Left lung (tissue), 10 donors: ENCODE measurements around the gene CYP27C1. TPM values are rescaled to one million over a fixed set of nuclear protein-coding genes. Genes with fewer than 3 reads are reported as not detected.
"Not testable (repeated sequence)": the region's sequence is repeated elsewhere in the genome, so short reads cannot be mapped to it uniquely, and the experiment has no call there.

Source experiments
- ATAC-seq: fragments of 200-7000 bp; cut with Tn5 transposase; one replicate; pipeline ENCODE4 v1.9.1; 2020; ENCODE audit warnings: moderate library complexity
- DNase-seq, 4 donors: peaks; one replicate each; pipeline ENCODE4 v3.0.0-alpha.2; 2013 to 2020
- H3K27ac ChIP-seq, 2 donors: fragments of 200-600 bp; sonication (generic) in 1 of 2; one replicate each; pipeline versions ENCODE4 v1.5.0 to v1.8.0; 2020 to 2021
- H3K27me3 ChIP-seq, 2 donors: fragments of 200-600 bp; sonication (generic) in 1 of 2; one replicate each; pipeline versions ENCODE4 v1.5.0 to v1.8.0; 2020 to 2021
- H3K36me3 ChIP-seq, 2 donors: fragments of 200-600 bp; sonication (generic) in 1 of 2; one replicate each; pipeline versions ENCODE4 v1.5.0 to v1.8.0; 2020 to 2021
- H3K4me1 ChIP-seq, 2 donors: fragments of 200-600 bp; one replicate each; pipeline ENCODE4 v1.8.0; 2021
- H3K4me3 ChIP-seq, 2 donors: fragments of 200-600 bp; sonication (generic) in 1 of 2; one replicate each; pipeline versions ENCODE4 v1.5.0 to v1.8.0; 2020 to 2021; ENCODE audit warnings: mild to moderate bottlenecking in 1 of 2
- H3K9me3 ChIP-seq, 2 donors: fragments of 200-600 bp; sonication (generic) in 1 of 2; one replicate each; pipeline versions ENCODE4 v1.5.0 to v1.8.0; 2020 to 2021
- intact Hi-C, 2 donors: fragments of 100-400 bp; cut with DNase I; formaldehyde crosslinking; loops; one replicate each; pipeline versions ENCODE4 v1.11.2 to v1.14.2; 2022
- polyA plus RNA-seq, 6 donors: library from polyadenylated mRNA; unstranded; fragments of 120-200 nt; gene quantifications; one replicate each; pipeline ENCODE4 v1.2.1, GENCODE V29; 2013; ENCODE audit not compliant: insufficient read length in 6 of 6
- total RNA-seq, 2 donors: library from RNA; stranded (reverse); fragmentation: NEBNext Ultra II Directional; extraction: Animal tissue kit (Norgen Biotek cat#: 25700); gene quantifications; one replicate each; pipeline ENCODE4 v1.2.1, GENCODE V29; 2021
- TF ChIP-seq, protein P1 (sequence below), 2 donors: fragments of 200-600 bp; sonication (generic) in 1 of 2; IDR thresholded peaks; one replicate each; pipeline versions ENCODE4 v1.5.0 to v1.8.0; 2021; ENCODE audit warnings: antibody characterized with exemption in 2 of 2
- donor health status: DM: no; HTN: yes; CAD: no.
- donor health status: DM: no; HTN: no; CAD: no.

The CYP27C1 gene
- total and polyA plus RNA-seq, 8 donors, result 0.10 to 13.2 (median 10.4) TPM

DNA sequence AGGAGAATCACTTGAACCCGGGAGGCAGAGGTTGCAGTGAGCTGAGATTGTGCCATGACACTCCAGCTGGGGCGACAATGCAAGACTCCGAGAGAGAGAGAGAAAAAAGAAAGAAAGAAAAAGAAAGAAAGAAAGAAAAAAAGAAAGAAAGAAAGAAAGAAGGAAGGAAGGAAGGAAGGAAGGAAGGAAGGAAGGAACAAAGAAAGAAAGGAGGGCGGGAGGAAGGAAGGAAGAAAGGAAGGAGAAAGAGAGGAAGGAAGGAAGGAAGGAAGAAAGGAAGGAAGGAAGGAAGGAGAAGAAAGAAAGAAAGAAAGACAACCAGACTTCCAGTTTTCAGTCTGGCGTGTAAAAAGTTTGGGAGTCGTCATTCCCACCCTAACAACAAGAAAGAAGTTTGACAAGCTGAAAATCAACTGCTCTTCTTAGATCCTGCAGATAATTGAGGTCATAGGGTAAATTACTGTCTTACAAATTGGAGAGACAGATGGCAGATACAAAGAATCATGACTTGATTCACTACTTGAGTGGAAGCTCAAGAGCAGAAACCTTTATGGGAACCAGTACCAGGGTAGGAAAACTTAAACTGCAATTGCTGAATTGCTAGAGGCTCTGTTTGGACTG is 15.1 kb upstream of the CYP27C1 start:
- ATAC-seq (no peak), DNase-seq (no peak)
- H3K27me3 ChIP-seq, result no peaks in the 10 kb centered on the region
- TF ChIP-seq, protein P1, sequence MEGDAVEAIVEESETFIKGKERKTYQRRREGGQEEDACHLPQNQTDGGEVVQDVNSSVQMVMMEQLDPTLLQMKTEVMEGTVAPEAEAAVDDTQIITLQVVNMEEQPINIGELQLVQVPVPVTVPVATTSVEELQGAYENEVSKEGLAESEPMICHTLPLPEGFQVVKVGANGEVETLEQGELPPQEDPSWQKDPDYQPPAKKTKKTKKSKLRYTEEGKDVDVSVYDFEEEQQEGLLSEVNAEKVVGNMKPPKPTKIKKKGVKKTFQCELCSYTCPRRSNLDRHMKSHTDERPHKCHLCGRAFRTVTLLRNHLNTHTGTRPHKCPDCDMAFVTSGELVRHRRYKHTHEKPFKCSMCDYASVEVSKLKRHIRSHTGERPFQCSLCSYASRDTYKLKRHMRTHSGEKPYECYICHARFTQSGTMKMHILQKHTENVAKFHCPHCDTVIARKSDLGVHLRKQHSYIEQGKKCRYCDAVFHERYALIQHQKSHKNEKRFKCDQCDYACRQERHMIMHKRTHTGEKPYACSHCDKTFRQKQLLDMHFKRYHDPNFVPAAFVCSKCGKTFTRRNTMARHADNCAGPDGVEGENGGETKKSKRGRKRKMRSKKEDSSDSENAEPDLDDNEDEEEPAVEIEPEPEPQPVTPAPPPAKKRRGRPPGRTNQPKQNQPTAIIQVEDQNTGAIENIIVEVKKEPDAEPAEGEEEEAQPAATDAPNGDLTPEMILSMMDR (IDR thresholded peaks at IDR 0.05), result no peak
- no peaks in the 10 kb centered on the region for H3K4me1 ChIP-seq
- H3K27ac ChIP-seq, result no peak overlapping the region
- intact Hi-C loops, result no loop called here
- peaks cover 3 to 16% of the 10 kb centered on the region in 2 donors for H3K9me3 ChIP-seq
- H3K36me3 ChIP-seq, result no peaks in the 10 kb centered on the region
- no peak overlapping the region for H3K4me3 ChIP-seq

DNA sequence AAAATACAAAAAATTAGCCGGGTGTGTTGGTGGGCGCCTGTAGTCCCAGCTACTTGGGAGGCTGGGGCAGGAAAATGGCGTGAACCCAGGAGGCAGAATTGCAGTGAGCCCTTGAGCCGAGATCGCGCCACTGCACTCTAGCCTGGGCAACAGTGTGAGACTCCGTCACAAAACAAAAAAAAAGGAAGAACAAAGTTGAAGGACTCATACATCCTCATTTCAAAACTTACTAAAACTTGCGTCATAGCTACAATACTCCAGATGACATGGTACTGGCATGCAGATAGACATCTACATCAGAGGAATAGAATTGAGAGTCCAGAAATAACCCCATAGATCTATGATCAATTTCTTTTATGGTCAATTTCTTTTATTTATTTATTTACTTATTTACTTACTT is 13.6 kb upstream of the CYP27C1 start:
- Histone ChIP-seq H3K9me3 (peaks cover 3 to 11% of the 10 kb centered on the region in 2 donors), H3K36me3 (no peaks in the 10 kb centered on the region), H3K4me3 (no peak overlapping the region), H3K4me1 (no peaks in the 10 kb centered on the region), H3K27me3 (no peaks in the 10 kb centered on the region), H3K27ac (no peak overlapping the region)
- ATAC-seq (no peak), DNase-seq (no peak)
- intact Hi-C loops, result no loop called here
- TF ChIP-seq, protein P1 (IDR thresholded peaks at IDR 0.05), result no peak

DNA sequence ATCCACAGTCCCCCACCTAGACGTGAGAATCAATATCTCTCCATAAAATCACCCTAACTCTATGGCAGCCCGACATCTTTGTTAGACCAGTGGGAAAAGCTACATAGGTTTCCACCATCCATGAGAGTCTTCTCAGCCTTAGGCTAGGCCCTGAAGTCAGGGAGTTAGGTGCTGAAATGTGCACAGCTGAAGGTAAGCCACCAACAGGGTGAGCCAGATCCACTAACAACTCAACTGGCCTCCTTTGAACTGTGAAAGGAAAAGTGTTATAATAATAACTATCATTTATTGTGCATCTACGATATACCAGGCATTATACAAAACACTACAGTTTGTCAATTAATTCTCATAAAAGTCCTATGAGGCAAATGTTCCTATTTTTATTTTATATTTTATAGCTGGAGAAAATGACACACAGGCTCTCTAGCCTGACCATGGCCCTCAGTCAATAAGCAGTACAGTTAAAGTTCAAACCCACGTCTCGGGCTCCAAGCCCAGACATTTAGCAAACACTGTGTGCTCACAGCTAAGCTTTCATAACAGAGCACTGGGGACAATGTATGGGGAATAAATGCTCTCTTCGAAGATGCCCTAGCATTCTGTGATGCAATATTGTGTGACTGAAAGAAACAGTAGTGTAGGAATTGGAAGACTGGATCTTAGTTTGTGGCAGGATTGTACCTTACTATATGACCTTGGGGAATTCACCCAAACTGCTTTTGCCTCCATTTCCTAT is 11.2 kb upstream of the CYP27C1 start:
- intact Hi-C loops, result no loop called here
- no peak for DNase-seq
- Histone ChIP-seq H3K27me3 (peaks cover 0 to under 1% of the 10 kb centered on the region in 2 donors), H3K4me3 (no peak overlapping the region), H3K27ac (no peak overlapping the region), H3K36me3 (no peaks in the 10 kb centered on the region), H3K4me1 (peaks cover 0 to 2% of the 10 kb centered on the region in 2 donors), H3K9me3 (peaks cover 0 to 6% of the 10 kb centered on the region in 2 donors)
- peak; percentile 14 for ATAC-seq
- TF ChIP-seq, protein P1 (IDR thresholded peaks at IDR 0.05), result no peak

DNA sequence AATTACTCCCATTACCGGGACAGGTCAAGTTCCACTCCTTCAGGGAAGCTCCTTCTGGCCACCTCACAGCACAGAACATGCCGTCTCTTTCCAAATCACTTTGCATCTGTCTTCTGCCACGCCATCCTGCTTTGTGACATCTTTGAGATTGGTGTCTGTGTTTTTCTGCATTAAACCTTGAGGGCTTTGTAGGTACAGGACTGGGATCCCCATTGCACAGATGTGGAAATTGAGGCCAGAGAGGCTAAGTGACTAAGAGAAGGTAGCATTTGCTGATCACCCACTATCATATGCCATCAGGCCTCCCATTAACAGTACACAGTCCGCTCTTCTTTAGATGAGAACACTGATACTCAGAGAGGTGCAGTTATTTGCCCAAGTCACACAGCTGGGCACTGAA is 9.5 kb upstream of the CYP27C1 start:
- Histone ChIP-seq H3K27ac (no peak overlapping the region), H3K27me3 (peaks cover 0 to 16% of the 10 kb centered on the region in 2 donors), H3K36me3 (no peaks in the 10 kb centered on the region), H3K4me3 (no peak overlapping the region), H3K4me1 (peaks cover 0 to 7% of the 10 kb centered on the region in 2 donors), H3K9me3 (peaks cover 0 to 6% of the 10 kb centered on the region in 2 donors)
- TF ChIP-seq, protein P1 (IDR thresholded peaks at IDR 0.05), result no peak
- DNase-seq (no peak), ATAC-seq (no peak)
- intact Hi-C loops, result no loop called here

DNA sequence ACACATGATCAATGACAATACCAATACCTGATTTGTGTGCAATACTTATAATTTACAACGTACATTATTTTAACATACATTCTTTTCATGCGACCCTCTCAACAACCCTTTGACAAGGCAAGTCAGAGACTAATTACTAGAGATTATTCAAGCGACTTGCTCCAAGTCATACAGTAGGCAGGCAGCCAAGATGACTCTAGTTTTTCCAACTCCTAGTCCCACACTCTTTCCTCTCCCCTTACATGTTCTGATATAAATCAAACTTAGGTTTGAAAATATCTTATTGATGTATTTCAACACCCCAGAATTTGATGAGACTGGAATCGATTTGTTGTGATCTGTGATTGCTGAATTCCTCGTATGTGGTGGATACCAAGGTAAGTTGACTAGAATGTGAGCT is 8.0 kb upstream of the CYP27C1 start:
- no peaks in the 10 kb centered on the region for H3K36me3 ChIP-seq
- intact Hi-C loops, result no loop called here
- H3K27me3 ChIP-seq, result peaks cover 0 to 29% of the 10 kb centered on the region in 2 donors
- no peak overlapping the region for H3K27ac ChIP-seq
- TF ChIP-seq, protein P1 (IDR thresholded peaks at IDR 0.05), result no peak
- H3K4me3 ChIP-seq, result no peak overlapping the region
- peaks cover 0 to 7% of the 10 kb centered on the region in 2 donors for H3K4me1 ChIP-seq
- DNase-seq (no peak), ATAC-seq (no peak)
- H3K9me3 ChIP-seq, result peaks cover 0 to 6% of the 10 kb centered on the region in 2 donors

DNA sequence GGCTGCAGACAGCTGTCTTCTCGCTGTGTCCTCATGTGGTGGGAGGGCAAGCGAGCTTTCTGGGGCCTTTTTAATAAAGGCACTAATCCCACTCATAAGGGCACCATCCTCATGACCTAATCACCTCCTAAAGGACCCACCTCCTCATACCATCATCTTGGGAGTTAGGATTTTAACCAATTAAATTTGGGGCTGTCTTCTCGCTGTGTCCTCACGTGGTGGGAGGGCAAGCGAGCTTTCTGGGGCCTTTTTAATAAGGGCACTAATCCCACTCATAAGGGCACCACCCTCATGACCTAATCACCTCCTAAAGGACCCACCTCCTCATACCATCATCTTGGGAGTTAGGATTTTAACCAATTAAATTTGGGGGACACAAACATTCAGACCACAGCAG is 7.2 kb upstream of the CYP27C1 start:
- intact Hi-C loops, DNase-seq: not testable (repeated sequence)

More for the DNA sequence above, 7.2 kb upstream of the CYP27C1 start:
- not testable (repeated sequence) for ATAC-seq, H3K4me1 ChIP-seq, H3K4me3 ChIP-seq, H3K36me3 ChIP-seq, H3K9me3 ChIP-seq
- Histone ChIP-seq H3K27me3 (peaks cover 0 to 37% of the 10 kb centered on the region in 2 donors), H3K27ac (peak overlapping the region; percentile 33 to 59)
